GM12878 (cell line): ENCODE measurements around the gene XPO5. TPM values are rescaled to one million over a fixed set of nuclear protein-coding genes. Genes with fewer than 3 reads are reported as not detected.

Source experiments
- ATF7 ChIP-seq: fragments of 450-650 bp; IDR thresholded peaks from 2 replicates; pipeline ENCODE4 v1.6.1; 2016; ENCODE audit warnings: low read depth, mild to moderate bottlenecking
- CBX3 ChIP-seq: fragments of 200-600 bp; sonication (generic); IDR thresholded peaks from 2 replicates; pipeline ENCODE4 v1.6.1; 2016; ENCODE audit warnings: low read depth, borderline replicate concordance
- CBX5 ChIP-seq: sonication (generic); IDR thresholded peaks from 2 replicates; pipeline ENCODE4 v1.6.1; 2016; ENCODE audit warnings: low read depth, moderate library complexity, mild to moderate bottlenecking, inconsistent platforms
- CTCF ChIP-seq, 3 experiments: IDR thresholded peaks in 2 of 3; conservative IDR thresholded peaks in 1 of 3; 2 replicates each; pipeline ENCODE4 v1.5.1; 2011; ENCODE audit warnings: low read depth in 3 of 3, low read length in 3 of 3, mild to moderate bottlenecking in 3 of 3, control low read depth in 2 of 3, moderate library complexity in 2 of 3, inconsistent platforms in 1 of 3, mixed read lengths in 1 of 3; ENCODE audit not compliant: control insufficient read depth in 2 of 3, insufficient read depth in 1 of 3; ENCODE audit errors: extremely low read depth in 1 of 3
- GATAD2B ChIP-seq: fragments of 450-650 bp; conservative IDR thresholded peaks from 2 replicates; pipeline ENCODE4 v1.6.1; 2017; ENCODE audit warnings: low read depth, mild to moderate bottlenecking, moderate library complexity
- KAT2A ChIP-seq: conservative IDR thresholded peaks from 2 replicates; pipeline ENCODE4 v1.6.1; 2011; ENCODE audit warnings: low read depth, low read length; ENCODE audit not compliant: control insufficient read depth
- MEF2A ChIP-seq: IDR thresholded peaks from 2 replicates; pipeline ENCODE4 v1.6.1; 2011; ENCODE audit warnings: low read depth, mild to moderate bottlenecking, low read length, moderate library complexity; ENCODE audit not compliant: insufficient read depth
- MLLT1 ChIP-seq: fragments of 450-650 bp; IDR thresholded peaks from 2 replicates; pipeline ENCODE4 v1.6.1; 2016; ENCODE audit warnings: mild to moderate bottlenecking
- NBN ChIP-seq: fragments of 450-650 bp; IDR thresholded peaks from 2 replicates; pipeline ENCODE4 v1.6.1; 2016
- NFYB ChIP-seq: IDR thresholded peaks from 2 replicates; pipeline ENCODE4 v1.6.1; 2011; ENCODE audit warnings: low read depth, mild to moderate bottlenecking, low read length, improper control_type of control experiment, moderate library complexity; ENCODE audit not compliant: insufficient read depth
- PAX8 ChIP-seq: fragments of 450-650 bp; IDR thresholded peaks from 2 replicates; pipeline ENCODE4 v1.6.1; 2017; ENCODE audit warnings: mild to moderate bottlenecking, moderate library complexity
- POLR2AphosphoS5 ChIP-seq: IDR thresholded peaks from 2 replicates; pipeline ENCODE4 v1.6.1; 2011; ENCODE audit warnings: mild to moderate bottlenecking, low read length, inconsistent platforms
- RCOR1 ChIP-seq: conservative IDR thresholded peaks from 2 replicates; pipeline ENCODE4 v1.6.1; 2012; ENCODE audit warnings: low read depth, low read length, improper control_type of control experiment
- SKIL ChIP-seq: fragments of 450-650 bp; IDR thresholded peaks from 2 replicates; pipeline ENCODE4 v1.6.1; 2017; ENCODE audit warnings: mild to moderate bottlenecking, low read depth, inconsistent platforms; ENCODE audit not compliant: poor library complexity, severe bottlenecking
- SMAD5 ChIP-seq: IDR thresholded peaks from 2 replicates; pipeline ENCODE4 v1.6.1; 2016; ENCODE audit warnings: antibody characterized with exemption, low read depth
- SMC3 ChIP-seq: IDR thresholded peaks from 2 replicates; pipeline ENCODE4 v1.6.1; 2011; ENCODE audit warnings: low read length, improper control_type of control experiment, borderline replicate concordance
- TCF3 ChIP-seq: IDR thresholded peaks from 2 replicates; pipeline ENCODE4 v1.6.1; 2012; ENCODE audit warnings: low read depth, mild to moderate bottlenecking, low read length, borderline replicate concordance; ENCODE audit not compliant: insufficient read depth
- ZBED1 ChIP-seq: IDR thresholded peaks from 2 replicates; pipeline ENCODE4 v1.6.1; 2016; ENCODE audit warnings: borderline replicate concordance
- ZNF622 ChIP-seq: fragments of 450-650 bp; IDR thresholded peaks from 2 replicates; pipeline ENCODE4 v1.6.1; 2017; ENCODE audit warnings: mild to moderate bottlenecking, inconsistent platforms
- polyA plus RNA-seq, 11 experiments: library from polyadenylated mRNA; depleted of rRNA in 4 of 11; unstranded in 6 of 11; stranded (reverse) in 5 of 11; fragments of >200 nt; fragmentation: Nextera tagmentation in 4 of 11; fragmentation: Illumina TruSeq in 1 of 11; extraction: Ambion mirVana in 4 of 11; extraction: Trizol in 1 of 11; gene quantifications; 1 replicate in 1 of 11; 2 replicates in 10 of 11; pipeline versions ENCODE4 v1.2.1 to v1.2.3, GENCODE V29; 2011 to 2016; ENCODE audit warnings: inconsistent platforms in 2 of 11, missing spikeins in 2 of 11, low read depth in 1 of 11
- total RNA-seq, 4 experiments: library from RNA; depleted of rRNA in 3 of 4; stranded (reverse); fragments of >200 nt in 3 of 4; fragmentation: Illumina TruSeq in 1 of 4; extraction: Trizol in 1 of 4; gene quantifications; 2 replicates each; pipeline versions ENCODE4 v1.2.1 to v1.2.3, GENCODE V29; 2013 to 2021

Gene XPO5
- total and polyA plus RNA-seq, 10 of the 15 experiments (the other 5 are each of a cell fraction or from before 2014, with no cell fraction given), result 11.3 to 76.0 (median 41.6) TPM

DNA sequence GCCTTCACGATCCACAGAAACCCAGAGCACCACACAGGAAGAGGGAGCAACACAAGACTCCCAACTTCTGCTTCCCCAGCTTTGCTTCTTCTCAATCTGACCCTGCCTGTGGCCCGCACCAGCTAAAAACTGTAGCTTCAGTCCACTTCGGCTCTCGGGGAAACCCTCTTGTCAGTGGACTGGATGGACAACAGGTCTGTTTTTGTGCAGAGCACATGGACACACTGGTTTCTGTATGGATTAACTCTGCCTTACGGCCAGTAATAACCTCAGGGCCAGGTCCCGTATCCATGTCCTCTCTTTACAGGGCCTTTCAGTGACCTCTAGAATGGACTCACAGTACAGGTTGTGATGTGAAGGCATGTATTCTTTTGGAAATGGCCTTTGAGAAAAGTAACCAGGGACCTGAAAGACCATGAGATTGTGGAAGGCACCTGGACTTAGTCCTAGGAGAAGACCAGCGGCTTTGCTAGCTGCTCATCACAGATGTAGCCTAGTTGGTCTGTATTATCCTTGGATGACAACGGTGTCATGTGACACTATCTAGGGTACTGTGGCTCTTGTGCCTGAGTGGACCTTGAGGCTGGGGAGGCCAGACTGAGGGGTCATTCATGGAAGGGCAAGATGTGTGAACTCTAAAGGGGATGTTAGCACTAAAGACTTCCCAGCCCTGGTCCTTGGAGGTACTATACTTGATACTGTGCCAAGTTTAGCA lies 53.1 kb downstream of the XPO5 start (continued):
- TF ChIP-seq SKIL (no peak), TCF3 (no peak), CTCF (IDR thresholded peaks at IDR 0.05 in 2 of 3, conservative IDR thresholded peaks at IDR 0.05 in 1 of 3; ENCODE audit: control insufficient read depth in 2 of 3, extremely low read depth in 1 of 3, insufficient read depth in 1 of 3, low read depth in 3 of 3, low read length in 3 of 3) (no peak), ZNF622 (no peak), POLR2AphosphoS5 (peak; percentile 78), CBX3 (no peak), NBN (no peak), CBX5 (no peak), KAT2A (no peak), NFYB (no peak), ATF7 (no peak), RCOR1 (no peak), PAX8 (no peak), GATAD2B (no peak), MEF2A (no peak), SMAD5 (0 out of 2 replicates have a peak, but pooled peaks have one; percentile 36), SMC3 (no peak), MLLT1 (no peak), ZBED1 (0 out of 2 replicates have a peak, but pooled peaks have one; percentile 33)
